ENCODE data around the gene GGN. TPM values are rescaled to one million over a fixed set of nuclear protein-coding genes. Genes with fewer than 3 reads are reported as not detected.
"Not testable (repeated sequence)": the region's sequence is repeated elsewhere in the genome, so short reads cannot be mapped to it uniquely, and the experiment has no call there.

GGN gene
- total RNA-seq, 1 donor from 2014 or later: 0.82 TPM

DNA sequence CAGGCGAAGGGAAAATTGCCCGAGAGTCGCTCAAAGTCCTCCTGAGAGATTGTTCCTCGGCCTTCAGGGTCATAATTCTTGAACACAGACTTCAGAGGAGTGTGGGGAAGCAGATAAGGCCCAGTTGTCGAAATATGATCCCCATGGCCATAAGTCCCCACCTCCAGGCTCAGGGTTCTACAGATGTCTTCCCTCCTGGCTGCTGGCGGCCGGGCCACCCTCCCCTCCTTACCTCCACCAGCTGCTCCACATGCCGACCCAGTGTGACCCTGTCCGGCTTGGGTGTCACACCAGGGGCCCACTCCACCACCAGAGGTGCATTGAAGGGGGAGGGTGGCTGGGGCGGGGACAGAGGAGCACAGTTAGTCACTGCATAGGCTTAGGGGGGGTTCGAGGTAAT is 25.1 kb upstream of the GGN start:
- FAIRE-seq (no peak), DNase-seq (ENCODE audit: low spot score in 2 of 2) (no peak)

DNA sequence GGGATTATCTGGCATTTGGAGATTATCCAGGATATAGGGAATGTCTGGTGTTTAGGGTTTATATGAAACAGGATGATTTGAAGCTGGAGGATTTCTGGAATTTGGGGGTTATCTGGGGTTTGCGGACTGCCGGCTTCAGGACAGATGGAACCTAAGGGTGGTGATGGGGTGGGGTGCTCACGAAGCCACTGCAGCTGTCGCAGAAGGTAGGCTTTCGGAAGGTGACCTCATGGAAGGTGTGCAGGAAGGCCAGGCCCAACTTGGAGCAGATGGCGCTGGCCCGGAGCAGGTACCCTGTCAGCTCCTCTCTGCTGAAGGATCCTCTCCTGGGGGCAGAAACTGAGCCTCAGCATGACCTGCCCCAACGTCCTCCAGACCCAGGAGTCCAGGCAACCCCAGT is 24.7 kb upstream of the GGN start:
- FAIRE-seq: no peak
- DNase-seq (ENCODE audit: low spot score in 2 of 2): no peak

DNA sequence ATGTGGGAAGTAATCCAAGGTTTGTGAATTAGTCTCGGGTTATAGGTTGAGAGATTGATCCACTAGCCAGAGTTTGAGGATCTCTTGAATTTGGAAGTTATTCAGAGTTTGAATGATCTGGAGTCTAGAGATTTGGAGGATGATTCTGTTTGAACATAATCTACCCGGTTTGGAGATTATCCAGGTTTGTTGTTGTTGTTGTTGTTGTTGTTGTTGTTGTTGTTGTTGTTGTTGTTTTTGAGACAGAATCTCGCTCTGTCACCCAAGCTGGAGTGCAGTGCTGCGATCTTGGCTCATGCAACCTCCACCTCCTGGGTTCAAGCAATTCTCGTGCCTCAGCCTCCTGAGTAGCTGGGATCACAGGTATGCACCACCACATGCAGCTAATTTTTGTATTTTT is 24.1 kb upstream of the GGN start:
- not testable (repeated sequence) for DNase-seq (ENCODE audit: low spot score in 2 of 2); FAIRE-seq

DNA sequence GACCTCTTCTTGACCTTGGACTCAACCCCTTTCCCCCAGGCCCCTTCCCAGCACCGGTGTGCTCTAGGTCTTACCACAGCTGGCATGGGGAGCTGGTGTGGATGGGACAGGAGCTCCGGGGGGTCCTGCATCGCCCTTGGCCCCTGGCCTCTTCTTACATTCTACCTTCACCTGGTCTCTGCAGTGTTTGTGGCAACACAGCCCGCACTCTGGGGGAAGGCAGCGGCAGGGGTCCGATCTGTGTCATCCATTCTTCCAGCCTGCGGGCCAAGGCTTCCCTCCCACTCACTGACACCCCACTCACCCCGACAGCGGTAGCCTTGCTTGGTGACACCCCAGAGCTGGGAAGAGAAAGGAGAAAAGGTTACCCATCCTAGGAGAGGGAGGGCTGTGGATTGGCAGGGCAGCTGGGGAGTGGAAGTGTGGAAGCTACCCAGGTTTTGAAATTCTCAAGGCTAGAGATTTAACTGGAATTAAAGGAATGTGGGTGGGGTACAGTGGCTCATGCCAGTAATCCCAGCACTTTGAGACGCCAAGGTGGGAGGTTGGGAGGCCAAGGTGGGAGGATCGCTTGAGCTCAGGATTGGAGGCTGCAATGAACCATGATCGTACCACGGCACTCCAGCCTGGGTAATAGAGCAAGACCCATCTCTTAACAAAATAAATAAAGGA is 23.3 kb upstream of the GGN start:
- FAIRE-seq: no peak
- DNase-seq (ENCODE audit: low spot score in 2 of 2): no peak

DNA sequence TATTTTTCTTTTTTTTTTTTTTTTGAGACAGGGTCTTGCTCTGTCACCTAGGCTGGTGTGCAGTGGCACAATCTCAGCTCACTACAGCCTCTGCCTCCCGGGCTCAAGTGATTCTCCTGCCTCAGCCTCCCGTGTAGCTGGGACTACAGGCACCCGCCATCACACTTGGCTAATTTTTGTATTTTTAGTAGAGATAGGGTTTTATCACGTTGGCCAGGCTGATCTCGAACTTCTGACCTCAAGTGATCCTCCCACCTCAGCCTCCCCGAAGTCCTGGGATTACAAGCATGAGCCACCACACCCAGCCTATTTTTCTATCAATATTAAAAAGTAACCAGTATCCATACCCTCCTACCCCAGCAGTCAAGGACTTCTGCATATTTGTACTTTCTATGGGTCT is 22.6 kb upstream of the GGN start:
- FAIRE-seq: not testable (repeated sequence)

DNA sequence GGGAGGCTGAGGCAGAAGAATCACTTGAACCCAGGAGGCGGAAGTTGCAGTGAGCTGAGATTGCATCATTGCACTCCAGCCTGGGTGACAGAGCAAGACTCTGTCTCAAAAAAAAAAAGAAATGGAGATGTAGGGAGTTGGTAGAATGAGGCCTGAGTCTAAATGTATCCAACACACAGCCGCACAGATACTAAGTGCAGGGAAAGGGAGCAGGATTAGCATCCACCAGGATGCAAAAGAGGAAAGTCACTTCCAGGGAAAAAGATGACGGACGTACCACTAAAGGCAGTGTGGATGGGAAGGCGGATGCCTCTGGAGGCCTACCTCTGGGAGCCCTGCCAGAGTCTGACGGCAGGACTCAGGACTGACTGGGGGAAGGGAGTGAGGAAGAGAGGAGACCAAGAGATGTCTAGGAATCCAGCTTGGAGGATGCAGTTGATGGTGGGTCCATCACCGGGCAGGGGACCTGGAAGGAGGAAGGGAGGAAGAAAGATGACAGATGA is 21.8 kb upstream of the GGN start:
- no peak for DNase-seq (ENCODE audit: low spot score in 2 of 2)
- FAIRE-seq: no peak

More for the DNA sequence above, 22.6 kb upstream of the GGN start:
- not testable (repeated sequence) for DNase-seq (ENCODE audit: low spot score in 2 of 2)

DNA sequence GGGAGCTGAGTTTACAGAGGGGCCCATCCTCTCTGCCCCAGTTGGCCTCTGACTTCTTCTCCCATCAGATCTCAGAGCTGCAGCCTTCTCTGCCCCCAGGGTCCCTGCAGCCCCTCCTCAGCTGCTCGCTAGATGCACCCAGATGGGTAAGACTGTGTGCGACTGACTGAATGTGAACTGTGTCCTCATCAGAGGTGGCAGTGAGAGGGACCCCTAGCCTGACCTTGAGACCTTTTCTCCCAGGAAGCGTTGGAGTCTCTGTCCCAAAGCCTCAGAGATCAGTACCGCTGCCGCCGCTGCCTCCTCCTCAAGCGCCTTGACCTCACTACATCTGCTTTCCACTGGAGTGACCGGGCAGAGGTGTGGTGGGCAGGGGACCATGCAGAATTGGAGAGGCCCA is 17.4 kb upstream of the GGN start:
- no peak for DNase-seq (ENCODE audit: low spot score in 2 of 2)
- FAIRE-seq: no peak

DNA sequence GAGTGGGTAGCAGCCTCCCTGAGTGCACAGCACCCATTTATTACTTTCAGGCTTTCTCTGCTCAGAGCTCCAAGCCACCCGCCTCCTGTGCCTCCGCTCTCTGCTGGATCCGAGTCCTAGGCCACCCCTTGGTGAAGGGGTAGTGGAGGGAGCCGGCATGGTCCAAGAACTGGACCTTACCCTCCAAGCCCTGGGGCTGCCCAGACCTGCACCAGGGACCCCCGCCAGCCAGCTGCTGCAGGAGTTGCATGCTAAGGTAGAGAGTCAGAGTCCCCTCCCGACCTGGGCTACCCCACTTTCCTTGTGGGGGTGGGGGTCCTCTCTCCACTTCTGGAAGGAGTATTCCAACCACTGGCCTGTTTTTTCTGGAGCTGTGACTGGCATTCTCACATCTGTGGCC is 17.0 kb upstream of the GGN start:
- DNase-seq (ENCODE audit: low spot score in 2 of 2) (no peak), FAIRE-seq (no peak)

DNA sequence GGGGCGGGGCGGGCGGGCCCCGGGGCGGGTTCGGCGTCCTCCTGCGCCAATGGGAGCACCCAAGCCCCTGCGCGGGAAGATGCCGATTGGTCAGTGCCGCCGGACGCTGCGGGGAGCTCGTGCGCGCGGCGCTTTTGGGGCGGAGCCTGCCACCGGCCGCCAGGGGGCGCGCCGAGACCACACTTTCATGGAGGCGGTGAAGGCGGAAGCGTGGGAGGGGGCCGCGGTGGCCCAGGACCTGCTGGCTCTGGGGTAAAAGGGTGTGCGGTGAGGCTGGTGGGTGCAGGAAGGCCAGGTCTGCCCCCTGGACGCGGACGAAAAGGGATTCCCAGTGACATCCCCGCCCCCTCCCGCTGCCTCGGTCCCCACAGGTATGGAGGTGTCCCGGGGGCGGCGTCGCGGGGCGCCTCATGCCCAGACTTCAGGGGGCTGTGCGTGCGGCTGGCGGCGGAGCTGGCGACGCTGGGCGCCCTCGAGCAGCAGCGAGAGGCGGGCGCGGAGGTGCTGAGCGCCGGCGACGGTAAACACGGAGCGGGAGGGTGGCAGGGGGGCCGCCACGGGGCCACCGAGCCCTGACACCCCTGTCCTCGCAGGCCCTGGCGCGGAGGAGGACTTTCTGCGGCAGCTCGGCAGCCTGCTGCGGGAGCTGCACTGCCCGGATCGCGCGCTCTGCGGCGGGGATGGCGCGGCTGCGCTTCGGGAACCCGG is 15.3 kb upstream of the GGN start, which contains the start of gene FAM98C:
TSS of gene FAM98C (plus strand) at position 127 of the 708 bp plus-strand sequence. CDS start at position 188, 61 bp downstream.
- FAIRE-seq (no peak), DNase-seq (ENCODE audit: low spot score in 2 of 2) (peak; percentile 99 to 100)

DNA sequence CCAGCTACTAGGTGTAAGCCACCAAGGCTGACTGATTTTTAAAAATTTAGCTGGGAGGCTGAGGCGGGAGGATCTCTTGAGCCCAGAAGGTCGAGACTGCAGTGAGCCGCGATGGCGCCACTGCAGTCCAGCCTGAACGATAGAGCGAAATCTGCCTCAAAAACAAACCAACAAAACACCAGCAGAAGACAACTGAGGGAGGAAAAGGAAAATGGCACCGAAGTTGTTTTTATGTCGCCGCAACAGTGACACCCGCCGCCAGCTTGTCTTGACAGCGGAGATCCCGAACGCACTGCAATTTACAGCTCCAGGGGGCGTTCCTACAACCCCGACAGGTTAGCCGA is 14.8 kb upstream of the GGN start:
- no peak for FAIRE-seq

DNA sequence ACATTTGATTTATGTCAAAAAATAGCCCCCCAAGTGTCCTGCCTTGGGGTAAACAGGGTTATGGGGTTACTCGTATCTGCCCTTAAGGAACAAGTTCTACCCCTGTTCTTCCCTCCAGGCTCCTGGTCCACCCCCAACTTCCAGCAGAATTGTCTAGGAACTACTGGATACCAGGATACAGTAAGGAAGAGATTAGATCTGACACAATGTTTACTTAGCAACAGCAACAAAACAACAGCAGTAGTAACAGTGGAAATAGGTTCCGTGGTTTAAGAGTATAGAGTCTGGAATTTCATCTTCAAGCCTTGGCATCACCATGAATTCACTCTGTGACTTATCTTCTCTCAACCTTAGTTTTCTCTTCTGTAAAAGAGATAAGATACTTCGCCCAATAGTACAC is 13.3 kb upstream of the GGN start:
- no peak for DNase-seq (ENCODE audit: low spot score in 2 of 2)
- FAIRE-seq: no peak

More for the DNA sequence above, 14.8 kb upstream of the GGN start:
- no peak for DNase-seq (ENCODE audit: low spot score in 2 of 2)

DNA sequence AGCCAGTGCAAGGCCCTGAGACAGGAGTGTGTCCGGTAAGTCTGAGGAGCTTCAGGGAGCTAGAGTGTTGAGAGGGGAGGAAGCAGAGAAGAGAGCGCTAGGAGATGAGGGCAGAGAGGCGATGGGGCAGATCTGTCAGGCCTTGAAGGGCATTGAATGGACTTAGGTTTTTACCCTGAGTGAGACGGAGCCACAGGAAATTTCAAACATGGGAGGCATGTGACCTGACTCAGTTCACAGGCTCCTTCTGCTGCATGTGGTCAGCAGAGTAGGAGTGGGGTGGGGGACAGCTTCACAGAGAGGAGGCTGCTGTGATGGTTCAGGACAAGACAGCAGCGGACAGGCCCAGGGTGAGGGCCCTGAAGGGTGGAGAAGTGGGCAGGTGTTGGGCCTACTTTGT is 12.5 kb upstream of the GGN start:
- no peak for DNase-seq (ENCODE audit: low spot score in 2 of 2)
- FAIRE-seq: no peak

DNA sequence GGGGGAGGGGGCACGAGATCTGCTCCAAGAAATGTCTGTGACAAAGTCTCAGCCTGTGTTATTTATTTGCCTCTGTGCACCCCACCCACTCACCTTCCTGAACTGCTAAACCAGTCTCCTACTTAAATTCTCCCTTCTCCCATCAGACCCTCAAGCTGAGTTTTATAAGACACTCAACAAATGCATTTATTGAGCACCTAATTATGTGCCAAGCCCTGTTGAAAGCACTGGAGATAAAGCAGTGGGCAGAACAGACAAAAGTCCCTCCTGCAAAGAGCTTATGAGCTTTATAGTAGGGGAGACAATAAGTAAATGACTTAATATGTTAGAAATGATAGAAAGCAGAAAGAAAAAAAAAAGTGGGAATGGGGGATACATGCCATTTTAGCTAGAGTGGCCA is 11.7 kb upstream of the GGN start:
- DNase-seq (ENCODE audit: low spot score in 2 of 2): no peak
- FAIRE-seq: no peak

DNA sequence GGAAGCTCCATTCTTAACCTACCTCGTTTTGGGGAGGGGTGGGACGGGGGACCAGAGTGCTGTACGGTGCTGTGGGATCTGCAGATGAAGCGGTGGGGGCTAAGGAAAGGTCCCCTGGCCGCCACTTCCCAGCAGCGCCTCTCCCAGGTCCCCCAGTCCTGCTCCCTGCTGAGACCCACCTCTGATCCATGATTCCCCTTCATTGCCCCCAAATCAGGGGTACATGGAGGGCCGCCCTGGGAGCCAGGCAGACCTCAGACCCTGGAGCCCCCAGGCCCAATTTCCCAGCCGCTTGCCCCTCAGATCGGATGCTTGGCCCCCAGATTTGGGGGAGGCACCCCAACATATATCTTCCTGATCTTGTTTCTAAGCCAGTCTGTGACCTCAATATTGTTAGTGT is 11.2 kb upstream of the GGN start:
- no peak for FAIRE-seq
- no peak for DNase-seq (ENCODE audit: low spot score in 2 of 2)

DNA sequence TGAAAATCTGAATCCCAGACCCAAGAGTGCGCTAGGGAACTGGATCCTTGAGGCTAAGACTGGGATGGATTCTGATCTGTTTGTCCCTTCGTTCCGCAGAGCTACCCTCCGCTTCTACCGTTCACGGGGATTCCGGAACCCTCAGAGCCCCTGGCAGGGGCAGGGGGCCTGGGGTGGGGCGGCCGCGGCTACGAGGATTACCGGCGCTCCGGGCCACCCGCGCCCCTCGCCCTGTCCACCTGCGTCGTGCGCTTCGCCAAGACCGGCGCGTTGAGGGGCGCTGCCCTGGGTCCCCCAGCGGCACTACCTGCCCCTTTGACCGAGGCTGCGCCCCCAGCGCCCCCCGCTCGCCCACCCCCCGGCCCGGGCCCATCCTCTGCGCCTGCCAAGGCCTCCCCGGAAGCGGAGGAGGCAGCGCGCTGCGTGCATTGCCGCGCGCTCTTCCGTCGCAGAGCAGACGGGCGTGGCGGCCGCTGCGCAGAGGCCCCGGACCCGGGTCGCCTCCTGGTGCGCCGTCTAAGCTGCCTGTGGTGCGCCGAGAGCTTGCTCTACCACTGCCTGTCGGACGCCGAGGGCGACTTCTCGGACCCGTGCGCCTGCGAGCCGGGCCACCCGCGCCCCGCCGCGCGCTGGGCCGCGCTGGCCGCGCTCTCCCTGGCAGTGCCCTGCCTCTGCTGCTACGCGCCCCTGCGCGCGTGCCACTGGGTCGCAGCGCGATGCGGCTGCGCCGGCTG is 7.7 kb upstream of the GGN start:
- DNase-seq (ENCODE audit: low spot score in 2 of 2): no peak
- FAIRE-seq: no peak

DNA sequence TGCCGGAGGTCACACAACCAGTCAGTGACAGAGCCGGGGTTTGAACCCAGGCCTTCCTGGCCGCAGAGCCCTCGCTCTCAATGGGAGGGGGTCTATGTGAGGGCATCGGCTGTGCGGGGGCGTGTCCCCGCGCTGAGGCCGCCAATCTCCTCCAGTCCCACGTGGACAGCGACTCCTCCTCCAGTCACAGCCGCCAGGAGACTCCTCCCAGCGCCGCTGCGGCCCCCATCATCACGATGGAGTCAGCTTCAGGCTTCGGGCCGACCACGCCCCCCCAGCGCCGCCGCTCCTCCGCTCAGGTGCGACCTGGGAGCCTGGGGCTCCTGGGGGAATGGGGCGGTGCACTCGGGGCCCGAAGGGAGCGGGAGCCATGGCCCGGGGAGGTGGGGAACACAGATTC is 6.7 kb upstream of the GGN start:
- FAIRE-seq (no peak), DNase-seq (ENCODE audit: low spot score in 2 of 2) (no peak)

DNA sequence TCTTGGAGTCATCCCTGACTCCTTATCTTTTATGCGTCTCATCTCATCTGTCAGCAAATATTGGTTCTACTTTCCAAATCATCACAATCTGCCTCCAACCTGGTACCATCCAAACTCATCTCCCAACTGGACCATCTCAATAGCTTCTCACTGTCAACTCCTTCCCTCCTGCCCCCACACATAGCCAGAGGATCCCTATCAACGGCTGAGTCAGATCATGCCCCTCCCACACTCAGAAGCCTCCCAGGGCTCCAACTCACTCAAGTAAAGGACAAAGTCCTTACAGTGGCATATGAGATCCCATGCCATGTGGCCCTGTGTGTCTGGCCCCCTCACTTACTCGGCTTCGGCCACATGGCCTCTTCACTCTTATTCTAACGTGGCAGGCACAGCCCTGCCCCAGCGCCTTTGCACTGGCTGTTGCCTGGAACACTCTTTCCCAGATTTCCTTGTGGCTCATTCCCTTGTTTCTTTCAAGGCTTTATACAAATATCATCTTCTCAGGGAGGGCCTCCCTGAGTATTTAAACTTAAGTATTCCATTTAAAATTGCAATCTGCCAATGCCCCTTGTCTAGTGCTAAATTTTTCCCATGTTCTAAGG is 5.0 kb upstream of the GGN start:
- DNase-seq (ENCODE audit: low spot score in 2 of 2) (no peak), FAIRE-seq (no peak)

DNA sequence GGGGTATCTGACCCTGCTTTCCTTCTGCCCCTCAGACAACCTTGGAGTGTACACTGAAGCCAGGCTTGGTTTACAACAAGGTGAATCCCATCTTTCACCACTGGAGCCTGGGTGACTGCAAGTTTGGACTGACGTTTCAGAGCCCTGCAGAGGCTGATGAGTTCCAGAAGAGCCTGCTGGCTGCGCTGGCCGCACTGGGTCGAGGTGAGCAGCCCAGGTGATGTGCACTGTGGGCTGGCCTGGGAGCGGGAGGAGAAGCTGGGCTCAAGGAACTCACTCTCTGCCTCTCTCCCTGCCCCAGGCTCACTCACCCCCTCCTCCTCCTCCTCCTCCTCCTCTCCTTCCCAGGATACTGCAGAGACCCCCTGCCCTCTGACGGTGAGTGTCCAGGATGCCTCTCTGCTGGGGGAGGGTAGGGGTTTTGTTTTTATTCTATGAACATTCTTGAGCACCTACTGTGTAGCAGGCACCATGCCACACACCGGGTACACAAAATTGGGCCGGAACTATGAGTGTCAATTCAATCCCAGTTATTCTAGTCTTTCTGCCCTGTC is 4.2 kb upstream of the GGN start:
- no peak for DNase-seq (ENCODE audit: low spot score in 2 of 2)
- FAIRE-seq: no peak

DNA sequence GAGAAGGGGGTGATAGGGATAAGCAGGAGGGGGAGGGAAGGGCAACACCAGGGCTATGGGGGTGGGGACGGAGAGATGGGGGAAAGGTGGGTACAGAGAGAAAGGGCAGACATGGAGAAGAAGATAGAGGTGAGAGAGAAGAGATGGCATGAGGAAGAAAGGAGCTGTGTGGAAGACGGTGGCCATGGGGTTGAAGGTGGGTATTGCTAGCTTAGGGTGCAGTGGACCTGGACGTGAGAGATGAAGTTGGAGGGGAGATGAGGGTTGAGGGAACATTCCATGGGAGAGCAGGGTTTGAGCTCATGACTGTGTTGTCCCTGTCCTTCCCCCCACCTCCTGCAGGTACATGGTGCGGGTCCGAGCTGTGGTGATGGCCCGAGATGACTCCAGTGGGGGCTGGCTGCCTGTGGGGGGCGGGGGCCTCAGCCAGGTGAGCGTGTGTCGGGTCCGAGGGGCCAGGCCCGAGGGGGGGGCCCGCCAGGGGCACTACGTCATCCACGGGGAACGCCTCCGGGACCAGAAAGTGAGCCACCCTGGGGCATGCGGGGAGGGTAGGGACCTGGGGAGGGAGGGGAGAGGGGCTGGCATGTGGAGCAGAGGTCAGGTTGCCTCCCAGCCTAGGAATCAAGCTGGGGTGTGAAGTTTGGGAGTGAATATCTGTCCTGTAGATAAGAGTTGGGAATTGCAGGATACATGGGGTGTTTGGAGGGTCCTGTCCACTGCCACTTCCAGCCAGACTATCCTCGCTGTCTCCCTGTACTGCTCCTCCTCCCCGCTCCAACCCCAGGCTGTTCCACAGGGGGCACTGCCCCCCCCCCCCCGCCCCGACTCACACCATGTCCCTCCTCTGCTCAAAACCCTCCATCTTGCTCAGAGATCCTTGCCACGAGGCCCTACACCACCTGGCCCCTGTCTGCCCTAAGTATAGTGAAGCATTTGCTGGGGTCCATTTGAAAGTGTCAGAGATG is 2.4 kb upstream of the GGN start:
- DNase-seq (ENCODE audit: low spot score in 2 of 2): no peak
- FAIRE-seq: no peak
